Measurements from ENCODE around the gene SLCO1B1.
"Not testable (repeated sequence)": the region's sequence is repeated elsewhere in the genome, so short reads cannot be mapped to it uniquely, and the experiment has no call there.

SLCO1B1 gene

GRCh38 chr12:21172079-21172478 lies 41.1 kb downstream of the SLCO1B1 start:
- no peak overlapping the region for H3K4me3 ChIP-seq (ENCODE audit: low read depth, low read length)
- TF ChIP-seq, protein P1, sequence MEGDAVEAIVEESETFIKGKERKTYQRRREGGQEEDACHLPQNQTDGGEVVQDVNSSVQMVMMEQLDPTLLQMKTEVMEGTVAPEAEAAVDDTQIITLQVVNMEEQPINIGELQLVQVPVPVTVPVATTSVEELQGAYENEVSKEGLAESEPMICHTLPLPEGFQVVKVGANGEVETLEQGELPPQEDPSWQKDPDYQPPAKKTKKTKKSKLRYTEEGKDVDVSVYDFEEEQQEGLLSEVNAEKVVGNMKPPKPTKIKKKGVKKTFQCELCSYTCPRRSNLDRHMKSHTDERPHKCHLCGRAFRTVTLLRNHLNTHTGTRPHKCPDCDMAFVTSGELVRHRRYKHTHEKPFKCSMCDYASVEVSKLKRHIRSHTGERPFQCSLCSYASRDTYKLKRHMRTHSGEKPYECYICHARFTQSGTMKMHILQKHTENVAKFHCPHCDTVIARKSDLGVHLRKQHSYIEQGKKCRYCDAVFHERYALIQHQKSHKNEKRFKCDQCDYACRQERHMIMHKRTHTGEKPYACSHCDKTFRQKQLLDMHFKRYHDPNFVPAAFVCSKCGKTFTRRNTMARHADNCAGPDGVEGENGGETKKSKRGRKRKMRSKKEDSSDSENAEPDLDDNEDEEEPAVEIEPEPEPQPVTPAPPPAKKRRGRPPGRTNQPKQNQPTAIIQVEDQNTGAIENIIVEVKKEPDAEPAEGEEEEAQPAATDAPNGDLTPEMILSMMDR (IDR thresholded peaks at IDR 0.05; ENCODE audit: low read depth, low read length), result no peak

- TF ChIP-seq, protein P1 (IDR thresholded peaks at IDR 0.05; ENCODE audit: low read depth, low read length), result no peak
- H3K4me3 ChIP-seq (ENCODE audit: low read depth, low read length), result no peak overlapping the region
Measured at GRCh38 chr12:21183721-21184275, 52.8 kb downstream of the SLCO1B1 start.

DNA sequence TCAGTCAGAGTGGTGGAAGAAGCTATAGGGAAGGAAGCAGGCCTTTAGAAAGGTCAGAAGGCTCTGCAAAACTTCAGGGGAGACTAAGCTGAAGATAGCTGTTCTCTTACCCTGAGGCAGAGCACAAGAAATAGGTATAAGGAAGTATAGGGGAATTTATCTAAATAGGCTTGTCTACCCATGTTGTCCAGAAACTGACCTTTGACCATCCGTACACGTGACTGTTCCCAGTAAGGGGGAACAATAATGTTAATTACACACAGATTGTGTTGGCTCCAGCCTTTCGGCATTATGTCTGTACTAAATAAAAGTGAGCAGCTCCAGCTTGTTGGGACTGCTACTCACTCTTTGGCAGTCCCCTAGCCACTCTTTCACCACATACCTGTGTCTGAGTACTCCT lies 59.0 kb downstream of the SLCO1B1 start:
- TF ChIP-seq, protein P1 (IDR thresholded peaks at IDR 0.05; ENCODE audit: low read depth, low read length), result no peak
- H3K4me3 ChIP-seq (ENCODE audit: low read depth, low read length), result no peak overlapping the region

DNA sequence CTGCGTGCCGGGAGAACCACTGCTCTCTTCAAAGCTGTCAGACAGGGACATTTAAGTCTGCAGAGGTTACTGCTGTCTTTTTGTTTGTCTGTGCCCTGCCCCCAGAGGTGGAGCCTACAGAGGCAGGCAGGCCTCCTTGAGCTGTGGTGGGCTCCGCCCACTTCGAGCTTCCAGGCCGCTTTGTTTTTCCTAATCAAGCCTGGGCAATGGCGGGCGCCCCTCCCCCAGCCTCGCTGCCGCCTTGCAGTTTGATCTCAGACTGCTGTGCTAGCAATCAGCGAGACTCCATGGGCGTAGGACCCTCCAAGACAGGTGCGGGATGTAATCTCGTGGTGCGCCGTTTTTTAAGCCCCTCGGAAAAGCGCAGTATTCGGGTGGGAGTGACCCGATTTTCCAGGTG lies 83.4 kb downstream of the SLCO1B1 start:
- H3K4me3 ChIP-seq (ENCODE audit: low read depth, low read length), result not testable (repeated sequence)

DNA sequence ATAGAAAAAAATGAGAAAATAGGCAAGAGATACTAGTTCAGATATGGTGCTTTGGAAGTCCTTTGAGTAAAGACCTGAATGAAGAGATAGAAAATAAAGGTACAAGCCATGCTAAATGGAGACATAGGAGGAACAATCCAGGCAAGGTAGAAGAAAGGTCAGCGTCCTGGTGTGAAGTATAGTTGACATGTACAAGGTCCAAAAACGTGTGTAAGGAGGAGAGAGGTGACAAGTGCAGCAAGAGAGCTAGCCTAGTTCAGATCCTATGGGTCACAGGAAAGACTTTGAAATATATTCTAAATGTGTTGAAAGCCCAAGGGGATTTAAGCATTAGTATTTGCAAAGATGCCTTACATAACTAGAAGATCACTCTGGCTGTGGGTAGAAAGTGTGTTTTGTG lies 88.2 kb downstream of the SLCO1B1 start:
- TF ChIP-seq, protein P1 (IDR thresholded peaks at IDR 0.05; ENCODE audit: low read depth, low read length), result no peak

DNA sequence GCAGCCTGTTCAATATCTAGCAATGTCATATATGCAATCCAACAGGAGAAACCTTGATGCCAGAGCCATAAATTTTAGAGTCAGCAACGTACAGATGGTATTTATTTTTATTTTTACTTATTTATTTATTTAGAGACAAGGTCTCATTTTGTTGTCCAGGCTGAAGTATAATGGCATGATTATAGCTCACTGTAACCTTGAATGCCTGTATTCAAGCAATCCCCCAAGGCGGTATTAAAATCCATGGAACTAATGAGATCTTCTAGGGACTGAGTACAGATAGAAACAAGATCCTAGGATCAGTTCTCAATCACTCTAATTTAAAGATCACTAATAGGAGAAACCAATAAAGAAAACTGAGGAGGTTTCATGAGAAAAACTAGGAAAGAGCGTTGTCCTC lies 89.3 kb downstream of the SLCO1B1 start:
- H3K4me3 ChIP-seq (ENCODE audit: low read depth, low read length), result no peak overlapping the region
- TF ChIP-seq, protein P1 (IDR thresholded peaks at IDR 0.05; ENCODE audit: low read depth, low read length), result no peak

More for the DNA sequence above, 88.2 kb downstream of the SLCO1B1 start:
- H3K4me3 ChIP-seq (ENCODE audit: low read depth, low read length), result no peak overlapping the region

DNA sequence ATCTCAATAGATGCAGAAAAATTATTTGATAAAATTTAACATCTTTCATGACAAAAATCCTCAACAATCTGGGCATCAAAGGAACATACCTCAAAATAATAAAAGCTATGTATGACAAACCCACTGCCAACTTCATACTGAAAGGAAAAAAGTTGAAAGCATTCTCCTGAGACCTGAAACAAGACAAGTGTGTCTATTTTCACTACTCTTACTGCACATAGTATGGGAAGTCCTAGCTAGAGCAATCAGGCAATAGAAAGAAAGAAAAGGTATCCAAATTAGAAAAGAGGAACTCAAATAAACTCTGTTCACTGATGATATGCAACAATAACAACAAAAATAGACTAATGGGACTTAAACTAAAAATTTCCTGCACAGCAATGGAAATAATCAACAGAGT lies 90.1 kb downstream of the SLCO1B1 start:
- TF ChIP-seq, protein P1 (IDR thresholded peaks at IDR 0.05; ENCODE audit: low read depth, low read length), result no peak
- no peak overlapping the region for H3K4me3 ChIP-seq (ENCODE audit: low read depth, low read length)

- TF ChIP-seq, protein P1 (IDR thresholded peaks at IDR 0.05; ENCODE audit: low read depth, low read length), result no peak
- H3K4me3 ChIP-seq (ENCODE audit: low read depth, low read length), result no peak overlapping the region
Measured at GRCh38 chr12:21221778-21222177, 90.8 kb downstream of the SLCO1B1 start.

Measured in WI38 (cell line).